Left lung (tissue), 10 donors: ENCODE data around the gene PRKCI. TPM values are rescaled to one million over a fixed set of nuclear protein-coding genes. Genes with fewer than 3 reads are reported as not detected.
"Not testable (repeated sequence)": the region's sequence is repeated elsewhere in the genome, so short reads cannot be mapped to it uniquely, and the experiment has no call there.

Experiments used
- ATAC-seq: fragments of 200-7000 bp; cut with Tn5 transposase; one replicate; pipeline ENCODE4 v1.9.1; 2020; ENCODE audit warnings: moderate library complexity
- DNase-seq, 4 donors: peaks; one replicate each; pipeline ENCODE4 v3.0.0-alpha.2; 2013 to 2020
- H3K27ac ChIP-seq, 2 donors: fragments of 200-600 bp; sonication (generic) in 1 of 2; one replicate each; pipeline versions ENCODE4 v1.5.0 to v1.8.0; 2020 to 2021
- H3K27me3 ChIP-seq, 2 donors: fragments of 200-600 bp; sonication (generic) in 1 of 2; one replicate each; pipeline versions ENCODE4 v1.5.0 to v1.8.0; 2020 to 2021
- H3K36me3 ChIP-seq, 2 donors: fragments of 200-600 bp; sonication (generic) in 1 of 2; one replicate each; pipeline versions ENCODE4 v1.5.0 to v1.8.0; 2020 to 2021
- H3K4me1 ChIP-seq, 2 donors: fragments of 200-600 bp; one replicate each; pipeline ENCODE4 v1.8.0; 2021
- H3K4me3 ChIP-seq, 2 donors: fragments of 200-600 bp; sonication (generic) in 1 of 2; one replicate each; pipeline versions ENCODE4 v1.5.0 to v1.8.0; 2020 to 2021; ENCODE audit warnings: mild to moderate bottlenecking in 1 of 2
- H3K9me3 ChIP-seq, 2 donors: fragments of 200-600 bp; sonication (generic) in 1 of 2; one replicate each; pipeline versions ENCODE4 v1.5.0 to v1.8.0; 2020 to 2021
- CTCF ChIP-seq, 2 donors: fragments of 200-600 bp; sonication (generic) in 1 of 2; IDR thresholded peaks; one replicate each; pipeline versions ENCODE4 v1.5.0 to v1.8.0; 2021; ENCODE audit warnings: antibody characterized with exemption in 2 of 2
- intact Hi-C, 2 donors: fragments of 100-400 bp; cut with DNase I; formaldehyde crosslinking; loops; one replicate each; pipeline versions ENCODE4 v1.11.2 to v1.14.2; 2022
- polyA plus RNA-seq, 6 donors: library from polyadenylated mRNA; unstranded; fragments of 120-200 nt; gene quantifications; one replicate each; pipeline ENCODE4 v1.2.1, GENCODE V29; 2013; ENCODE audit not compliant: insufficient read length in 6 of 6
- total RNA-seq, 2 donors: library from RNA; stranded (reverse); fragmentation: NEBNext Ultra II Directional; extraction: Animal tissue kit (Norgen Biotek cat#: 25700); gene quantifications; one replicate each; pipeline ENCODE4 v1.2.1, GENCODE V29; 2021
- donor health status: DM: no; HTN: yes; CAD: no.
- donor health status: DM: no; HTN: no; CAD: no.

Gene PRKCI
- total and polyA plus RNA-seq, 8 donors: 33.0 to 82.4 (median 67.9) TPM

DNA sequence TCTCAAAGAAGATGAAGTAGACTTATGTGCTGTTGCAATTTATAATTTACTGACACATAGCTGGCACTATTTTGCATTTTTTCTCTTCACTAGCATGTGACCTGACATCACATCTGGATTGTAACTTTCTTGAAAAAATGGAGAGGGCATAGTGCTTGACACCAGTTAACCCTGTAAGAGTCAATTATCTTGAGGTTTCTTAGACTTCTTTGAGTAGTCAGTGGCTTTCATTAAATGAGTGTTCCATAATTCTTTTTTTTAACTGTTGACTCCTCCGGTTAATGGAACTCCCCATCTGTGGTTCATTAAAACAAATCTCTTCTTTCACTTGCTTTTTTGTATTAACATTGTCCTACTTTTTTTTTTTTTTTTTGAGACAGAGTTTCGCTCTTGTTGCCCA is 16.9 kb upstream of the PRKCI start:
- DNase-seq (no peak), ATAC-seq (no peak)

GRCh38 chr3:170206164-170206762 is 16.0 kb upstream of the PRKCI start:
- H3K4me1 ChIP-seq, intact Hi-C loops, H3K36me3 ChIP-seq, H3K9me3 ChIP-seq, ATAC-seq, DNase-seq, H3K4me3 ChIP-seq, H3K27ac ChIP-seq, H3K27me3 ChIP-seq: not testable (repeated sequence)

More for the DNA sequence above, 16.9 kb upstream of the PRKCI start:
- no peak for TF ChIP-seq CTCF (IDR thresholded peaks at IDR 0.05)
- intact Hi-C loops: no loop called here
- Histone ChIP-seq H3K9me3 (no peaks in the 10 kb centered on the region), H3K36me3 (no peaks in the 10 kb centered on the region), H3K4me3 (no peak overlapping the region), H3K4me1 (no peaks in the 10 kb centered on the region), H3K27me3 (no peaks in the 10 kb centered on the region), H3K27ac (no peak overlapping the region)

DNA sequence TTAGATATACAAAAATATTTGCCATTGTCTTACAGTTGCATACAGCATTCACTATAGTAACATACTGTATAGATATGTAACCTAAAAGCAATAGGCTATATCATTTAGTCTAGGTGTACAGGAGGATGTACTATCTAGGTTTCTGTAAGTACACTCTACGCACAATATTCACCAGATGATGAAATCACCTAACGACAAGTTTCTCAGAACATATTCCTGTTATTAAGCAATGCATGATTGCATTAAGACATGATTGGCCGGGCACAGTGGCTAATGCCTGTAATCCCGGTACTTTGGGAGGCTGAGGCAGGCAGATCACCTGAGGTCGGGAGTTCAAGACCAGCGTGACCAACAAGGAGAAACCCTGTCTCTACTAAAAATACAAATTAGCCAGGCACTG is 14.5 kb upstream of the PRKCI start:
- intact Hi-C loops: no loop called here
- no peak for TF ChIP-seq CTCF (IDR thresholded peaks at IDR 0.05)
- ATAC-seq (no peak), DNase-seq (no peak)
- Histone ChIP-seq H3K27ac (no peak overlapping the region), H3K4me1 (no peaks in the 10 kb centered on the region), H3K4me3 (no peak overlapping the region), H3K27me3 (no peaks in the 10 kb centered on the region), H3K9me3 (peaks cover 0 to 6% of the 10 kb centered on the region in 2 donors), H3K36me3 (no peaks in the 10 kb centered on the region)

GRCh38 chr3:170211668-170212067 is 10.6 kb upstream of the PRKCI start:
- Histone ChIP-seq H3K4me3 (no peak overlapping the region), H3K9me3 (peaks cover 0 to 6% of the 10 kb centered on the region in 2 donors), H3K27ac (no peak overlapping the region), H3K4me1 (no peaks in the 10 kb centered on the region), H3K36me3 (no peaks in the 10 kb centered on the region), H3K27me3 (no peaks in the 10 kb centered on the region)
- ATAC-seq (no peak), DNase-seq (no peak)
- no peak for TF ChIP-seq CTCF (IDR thresholded peaks at IDR 0.05)
- intact Hi-C loops: no loop called here

GRCh38 chr3:170219850-170220249 is 2.4 kb upstream of the PRKCI start:
- no peak for ATAC-seq

More at GRCh38 chr3:170219850-170220249, 2.4 kb upstream of the PRKCI start:
- TF ChIP-seq CTCF (IDR thresholded peaks at IDR 0.05): no peak
- intact Hi-C loops: no loop called here
- Histone ChIP-seq H3K27me3 (no peaks in the 10 kb centered on the region), H3K4me3 (no peak overlapping the region), H3K4me1 (peaks cover 0 to 13% of the 10 kb centered on the region in 2 donors), H3K27ac (no peak overlapping the region), H3K36me3 (no peaks in the 10 kb centered on the region), H3K9me3 (no peaks in the 10 kb centered on the region)
- DNase-seq: no peak
